ENCODE results near the gene MRC1.

Gene MRC1

DNA sequence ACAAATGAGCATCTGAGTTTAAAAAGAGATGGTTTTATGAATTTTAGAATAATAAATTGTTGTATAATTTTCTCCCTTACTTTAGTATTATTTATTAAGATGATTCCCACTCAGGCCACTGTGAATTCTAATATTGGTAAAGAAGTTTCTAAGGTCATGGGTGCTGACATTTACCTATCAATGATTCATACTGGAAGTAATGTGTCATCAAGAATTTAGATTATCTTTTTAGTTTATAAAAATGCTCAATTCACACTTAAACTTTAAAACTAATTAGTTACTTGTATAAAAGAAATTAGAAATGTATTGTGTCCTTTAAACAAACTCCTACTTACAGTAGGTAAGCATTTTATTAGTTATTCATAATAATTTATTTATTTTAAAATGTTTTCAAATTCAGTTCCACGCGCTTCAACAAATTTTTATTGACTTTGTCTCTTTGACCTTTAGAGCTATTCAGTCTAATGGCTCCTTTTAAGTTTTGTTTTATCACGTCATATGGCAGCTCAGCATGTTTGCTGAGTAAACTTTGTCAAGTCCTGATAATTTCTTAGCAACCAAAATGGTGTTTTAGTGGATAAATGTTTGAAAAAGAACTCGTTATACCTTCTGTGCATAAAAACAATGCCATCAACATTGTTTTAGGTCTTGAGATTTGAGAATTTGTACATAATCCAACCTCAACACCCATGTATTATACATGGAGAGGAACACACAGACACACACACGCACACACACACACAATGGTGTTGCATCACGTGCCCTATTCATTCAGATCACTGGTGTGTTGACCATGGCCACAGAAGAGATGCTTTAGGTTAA is 15.1 kb upstream of the MRC1 start:
- no peaks in the 10 kb centered on the region for H3K9me3 ChIP-seq (ENCODE audit: control insufficient read depth in 1 of 2, low read length in 2 of 2)
- no peaks in the 10 kb centered on the region for H3K27me3 ChIP-seq (ENCODE audit: control insufficient read depth in 1 of 2, insufficient read depth in 2 of 2, low read length in 2 of 2)
- H3K4me1 ChIP-seq (ENCODE audit: control insufficient read depth in 1 of 2, insufficient read depth in 2 of 2, low read length in 2 of 2) = peaks cover 34 to 39% of the 10 kb centered on the region in 2 donors
- H3K9ac ChIP-seq (ENCODE audit: low read depth in 1 of 2, low read length in 2 of 2) = no peak overlapping the region
- no peaks in the 10 kb centered on the region for H3K36me3 ChIP-seq (ENCODE audit: control insufficient read depth in 1 of 2, insufficient read depth in 2 of 2, low read length in 2 of 2)
- H3K4me3 ChIP-seq (ENCODE audit: low read depth in 1 of 2, low read length in 2 of 2) = peak overlapping the region in 1 of 2 donors; percentile 7
- peak overlapping the region; percentile 30 for H3K27ac ChIP-seq (ENCODE audit: low read depth, low read length)

DNA sequence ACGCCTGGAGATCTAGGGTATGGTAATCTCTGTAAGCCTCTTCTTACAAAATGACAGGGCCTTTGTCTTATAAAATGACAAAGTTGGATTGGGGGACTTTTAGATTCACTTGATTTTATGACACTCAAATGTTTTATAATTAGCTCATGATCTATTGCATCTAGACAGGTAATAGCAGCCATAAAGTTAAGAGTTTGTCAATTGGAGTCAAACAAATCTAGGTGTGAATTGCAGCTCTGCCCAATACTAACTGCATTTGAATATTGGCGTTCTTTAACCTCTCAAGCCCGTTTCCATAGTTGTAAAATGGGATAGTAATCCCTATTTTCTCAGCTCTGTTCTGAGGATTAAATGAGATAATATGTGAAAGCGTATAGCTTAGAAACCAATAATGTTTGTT is 14.1 kb upstream of the MRC1 start:
- no peaks in the 10 kb centered on the region for H3K36me3 ChIP-seq (ENCODE audit: control insufficient read depth in 1 of 2, insufficient read depth in 2 of 2, low read length in 2 of 2)
- no peaks in the 10 kb centered on the region for H3K9me3 ChIP-seq (ENCODE audit: control insufficient read depth in 1 of 2, low read length in 2 of 2)
- no peak overlapping the region for H3K27ac ChIP-seq (ENCODE audit: low read depth, low read length)
- no peaks in the 10 kb centered on the region for H3K27me3 ChIP-seq (ENCODE audit: control insufficient read depth in 1 of 2, insufficient read depth in 2 of 2, low read length in 2 of 2)
- H3K4me3 ChIP-seq (ENCODE audit: low read depth in 1 of 2, low read length in 2 of 2) = no peak overlapping the region
- H3K4me1 ChIP-seq (ENCODE audit: control insufficient read depth in 1 of 2, insufficient read depth in 2 of 2, low read length in 2 of 2) = peaks cover 34 to 39% of the 10 kb centered on the region in 2 donors
- no peak overlapping the region for H3K9ac ChIP-seq (ENCODE audit: low read depth in 1 of 2, low read length in 2 of 2)

DNA sequence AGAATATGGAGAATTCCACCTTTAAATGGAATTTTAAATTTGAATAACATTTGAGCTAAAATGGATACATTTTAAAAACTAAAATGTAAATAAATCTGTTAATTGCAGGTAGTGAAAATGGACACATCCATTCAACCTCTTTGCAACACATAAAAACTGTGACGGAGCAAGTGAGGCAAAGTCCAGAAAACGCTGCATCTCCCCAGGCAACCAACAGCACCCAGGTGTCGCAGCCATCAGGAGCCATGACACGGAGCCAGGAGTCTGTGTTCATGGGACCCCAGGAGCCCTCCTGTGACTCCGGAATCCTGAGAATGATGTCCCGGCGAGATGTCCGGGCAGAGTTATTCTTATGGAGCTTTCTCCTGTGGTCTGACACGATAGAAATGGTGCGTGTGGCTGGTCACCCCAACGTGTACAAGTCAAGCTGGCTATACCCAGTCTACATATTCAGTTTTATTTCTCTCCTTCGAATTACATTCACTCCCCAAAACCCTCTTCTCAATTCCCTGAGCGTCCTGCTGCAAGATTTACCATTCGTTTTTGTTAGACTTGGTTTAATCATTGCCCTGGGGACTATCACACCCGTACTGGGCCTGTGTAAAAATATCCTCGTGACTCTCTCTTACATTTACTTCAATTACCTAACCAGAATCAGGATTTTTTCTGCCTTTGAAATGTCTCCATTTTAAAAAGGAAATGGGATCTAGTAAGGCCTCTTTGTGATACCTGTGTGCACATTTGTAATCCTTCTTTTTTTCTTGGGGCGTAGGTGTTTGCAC is 13.1 kb upstream of the MRC1 start:
- H3K9me3 ChIP-seq (ENCODE audit: control insufficient read depth in 1 of 2, low read length in 2 of 2) = no peaks in the 10 kb centered on the region
- no peaks in the 10 kb centered on the region for H3K36me3 ChIP-seq (ENCODE audit: control insufficient read depth in 1 of 2, insufficient read depth in 2 of 2, low read length in 2 of 2)
- H3K27me3 ChIP-seq (ENCODE audit: control insufficient read depth in 1 of 2, insufficient read depth in 2 of 2, low read length in 2 of 2) = no peaks in the 10 kb centered on the region
- no peak overlapping the region for H3K27ac ChIP-seq (ENCODE audit: low read depth, low read length)
- no peak overlapping the region for H3K4me3 ChIP-seq (ENCODE audit: low read depth in 1 of 2, low read length in 2 of 2)
- no peak overlapping the region for H3K9ac ChIP-seq (ENCODE audit: low read depth in 1 of 2, low read length in 2 of 2)
- peaks cover 34 to 39% of the 10 kb centered on the region in 2 donors for H3K4me1 ChIP-seq (ENCODE audit: control insufficient read depth in 1 of 2, insufficient read depth in 2 of 2, low read length in 2 of 2)

DNA sequence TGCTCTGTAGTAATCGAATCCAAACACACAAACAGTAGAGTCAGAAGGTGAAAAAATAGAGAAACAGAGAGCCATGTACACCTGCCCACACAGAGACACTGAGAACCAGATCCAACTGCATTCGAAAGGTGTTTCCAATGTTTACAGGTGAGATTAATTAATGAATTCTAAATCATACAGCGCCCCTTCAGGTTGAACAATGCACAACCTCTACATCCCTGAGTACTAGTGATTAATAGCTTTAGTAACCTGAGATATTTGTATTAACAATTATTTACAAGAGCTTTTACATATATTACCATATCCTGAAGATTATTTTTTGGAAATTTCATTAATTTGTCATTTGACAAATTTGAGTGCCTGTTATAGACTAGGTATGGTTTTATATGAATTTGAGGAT is 7.6 kb upstream of the MRC1 start:
- H3K36me3 ChIP-seq (ENCODE audit: control insufficient read depth in 1 of 2, insufficient read depth in 2 of 2, low read length in 2 of 2) = no peaks in the 10 kb centered on the region
- no peaks in the 10 kb centered on the region for H3K9me3 ChIP-seq (ENCODE audit: control insufficient read depth in 1 of 2, low read length in 2 of 2)
- peaks cover 4% of the 10 kb centered on the region in 2 donors for H3K4me1 ChIP-seq (ENCODE audit: control insufficient read depth in 1 of 2, insufficient read depth in 2 of 2, low read length in 2 of 2)
- no peaks in the 10 kb centered on the region for H3K27me3 ChIP-seq (ENCODE audit: control insufficient read depth in 1 of 2, insufficient read depth in 2 of 2, low read length in 2 of 2)
- no peak overlapping the region for H3K9ac ChIP-seq (ENCODE audit: low read depth in 1 of 2, low read length in 2 of 2)
- no peak overlapping the region for H3K27ac ChIP-seq (ENCODE audit: low read depth, low read length)
- H3K4me3 ChIP-seq (ENCODE audit: low read depth in 1 of 2, low read length in 2 of 2) = no peak overlapping the region

DNA sequence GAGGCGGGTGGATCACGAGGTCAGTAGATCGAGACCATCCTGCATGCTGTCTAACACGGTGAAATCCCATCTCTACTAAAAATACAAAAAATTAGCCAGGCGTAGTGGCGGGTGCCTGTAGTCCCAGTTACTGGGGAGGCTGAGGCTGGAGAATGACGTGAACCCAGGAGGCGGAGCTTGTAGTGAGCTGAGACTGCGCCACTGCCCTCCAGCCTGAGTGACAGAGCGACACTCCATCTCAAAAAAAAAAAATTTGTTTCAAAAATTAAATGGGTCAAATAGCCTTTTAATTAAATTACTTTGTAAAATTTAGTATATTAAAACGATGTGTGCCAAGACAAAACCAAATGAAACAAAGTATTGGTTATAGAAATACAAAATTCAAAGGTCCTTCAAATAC is 6.8 kb upstream of the MRC1 start:
- Histone ChIP-seq H3K9me3 (ENCODE audit: control insufficient read depth in 1 of 2, low read length in 2 of 2) (no peaks in the 10 kb centered on the region), H3K4me3 (ENCODE audit: low read depth in 1 of 2, low read length in 2 of 2) (no peak overlapping the region), H3K9ac (ENCODE audit: low read depth in 1 of 2, low read length in 2 of 2) (no peak overlapping the region), H3K36me3 (ENCODE audit: control insufficient read depth in 1 of 2, insufficient read depth in 2 of 2, low read length in 2 of 2) (no peaks in the 10 kb centered on the region), H3K27ac (ENCODE audit: low read depth, low read length) (no peak overlapping the region), H3K4me1 (ENCODE audit: control insufficient read depth in 1 of 2, insufficient read depth in 2 of 2, low read length in 2 of 2) (no peaks in the 10 kb centered on the region), H3K27me3 (ENCODE audit: control insufficient read depth in 1 of 2, insufficient read depth in 2 of 2, low read length in 2 of 2) (no peaks in the 10 kb centered on the region)

DNA sequence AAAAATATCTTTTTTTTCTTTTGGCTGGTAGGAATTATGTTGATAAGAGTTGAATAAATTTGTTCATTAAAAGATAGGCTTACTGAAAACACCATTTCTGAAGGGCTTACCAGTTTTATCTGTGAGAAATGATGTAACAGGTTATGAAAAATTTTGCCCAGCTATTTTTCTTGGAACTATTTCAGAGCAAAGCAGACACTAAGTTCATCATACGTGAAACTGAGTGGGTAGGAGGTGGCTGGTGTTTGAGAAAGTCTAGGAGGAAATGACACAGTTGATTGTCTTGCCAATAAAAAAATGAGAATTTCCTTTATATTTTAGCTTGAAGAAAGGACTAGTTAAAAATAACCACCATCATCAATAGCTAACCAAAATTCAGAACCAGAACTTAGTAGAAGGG is 6.2 kb upstream of the MRC1 start:
- Histone ChIP-seq H3K4me1 (ENCODE audit: control insufficient read depth in 1 of 2, insufficient read depth in 2 of 2, low read length in 2 of 2) (no peaks in the 10 kb centered on the region), H3K9ac (ENCODE audit: low read depth in 1 of 2, low read length in 2 of 2) (no peak overlapping the region), H3K9me3 (ENCODE audit: control insufficient read depth in 1 of 2, low read length in 2 of 2) (no peaks in the 10 kb centered on the region), H3K27me3 (ENCODE audit: control insufficient read depth in 1 of 2, insufficient read depth in 2 of 2, low read length in 2 of 2) (no peaks in the 10 kb centered on the region), H3K36me3 (ENCODE audit: control insufficient read depth in 1 of 2, insufficient read depth in 2 of 2, low read length in 2 of 2) (no peaks in the 10 kb centered on the region), H3K4me3 (ENCODE audit: low read depth in 1 of 2, low read length in 2 of 2) (no peak overlapping the region), H3K27ac (ENCODE audit: low read depth, low read length) (no peak overlapping the region)

DNA sequence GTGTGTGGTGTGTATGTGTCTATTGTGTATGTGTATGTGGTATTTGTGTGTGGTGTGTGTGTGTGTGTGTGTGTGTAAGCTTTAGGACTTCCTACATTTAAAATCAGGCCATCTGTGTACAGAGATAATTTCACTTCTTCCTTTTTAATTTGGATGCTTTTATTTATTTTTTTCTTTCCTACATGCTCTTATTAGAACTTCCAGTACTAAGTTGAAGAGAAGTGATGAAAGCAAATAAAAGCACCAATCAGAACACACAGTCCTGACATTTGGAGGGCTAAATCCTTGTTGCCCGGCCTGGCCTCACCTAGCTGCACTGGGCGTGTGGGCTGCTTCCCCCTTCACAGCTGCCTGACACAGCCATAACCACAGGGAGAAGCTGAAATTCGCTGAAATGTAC is 3.8 kb upstream of the MRC1 start:
- Histone ChIP-seq H3K4me1 (ENCODE audit: control insufficient read depth in 1 of 2, insufficient read depth in 2 of 2, low read length in 2 of 2) (no peaks in the 10 kb centered on the region), H3K27me3 (ENCODE audit: control insufficient read depth in 1 of 2, insufficient read depth in 2 of 2, low read length in 2 of 2) (no peaks in the 10 kb centered on the region), H3K9ac (ENCODE audit: low read depth in 1 of 2, low read length in 2 of 2) (no peak overlapping the region), H3K9me3 (ENCODE audit: control insufficient read depth in 1 of 2, low read length in 2 of 2) (no peaks in the 10 kb centered on the region), H3K27ac (ENCODE audit: low read depth, low read length) (no peak overlapping the region), H3K36me3 (ENCODE audit: control insufficient read depth in 1 of 2, insufficient read depth in 2 of 2, low read length in 2 of 2) (no peaks in the 10 kb centered on the region), H3K4me3 (ENCODE audit: low read depth in 1 of 2, low read length in 2 of 2) (no peak overlapping the region)

DNA sequence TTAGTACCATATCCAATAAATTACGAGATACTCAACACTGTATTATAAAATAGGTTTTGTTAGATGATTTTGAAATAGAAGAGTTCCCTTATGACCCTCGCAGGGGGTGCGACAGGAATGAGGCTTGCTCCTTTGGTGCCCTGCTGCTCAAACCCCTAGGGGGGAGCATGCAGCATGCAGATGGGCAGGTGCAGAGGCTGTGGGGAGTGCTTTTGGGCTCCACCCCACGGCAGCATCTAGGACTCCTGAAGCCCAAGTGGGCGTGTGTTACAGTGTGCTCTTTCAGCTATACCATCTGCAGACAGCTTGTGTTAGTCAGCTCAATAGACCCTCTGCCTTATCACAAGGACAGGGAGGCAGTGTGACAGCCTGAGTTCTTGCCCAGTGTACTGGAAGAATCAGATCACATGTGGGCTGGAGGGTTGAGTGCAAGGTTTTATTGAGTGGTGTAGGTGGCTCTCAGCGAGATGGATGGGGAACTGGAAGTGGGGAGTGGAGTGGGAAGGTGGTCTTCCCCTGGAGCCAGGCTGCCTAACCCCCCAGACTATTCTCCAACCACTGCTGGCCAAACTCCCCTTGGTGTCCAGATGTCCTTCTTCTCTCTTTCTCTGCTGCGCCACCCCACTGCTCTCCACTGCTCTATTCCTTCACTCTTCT is 3.1 kb upstream of the MRC1 start:
- no peak overlapping the region for H3K27ac ChIP-seq (ENCODE audit: low read depth, low read length)

DNA sequence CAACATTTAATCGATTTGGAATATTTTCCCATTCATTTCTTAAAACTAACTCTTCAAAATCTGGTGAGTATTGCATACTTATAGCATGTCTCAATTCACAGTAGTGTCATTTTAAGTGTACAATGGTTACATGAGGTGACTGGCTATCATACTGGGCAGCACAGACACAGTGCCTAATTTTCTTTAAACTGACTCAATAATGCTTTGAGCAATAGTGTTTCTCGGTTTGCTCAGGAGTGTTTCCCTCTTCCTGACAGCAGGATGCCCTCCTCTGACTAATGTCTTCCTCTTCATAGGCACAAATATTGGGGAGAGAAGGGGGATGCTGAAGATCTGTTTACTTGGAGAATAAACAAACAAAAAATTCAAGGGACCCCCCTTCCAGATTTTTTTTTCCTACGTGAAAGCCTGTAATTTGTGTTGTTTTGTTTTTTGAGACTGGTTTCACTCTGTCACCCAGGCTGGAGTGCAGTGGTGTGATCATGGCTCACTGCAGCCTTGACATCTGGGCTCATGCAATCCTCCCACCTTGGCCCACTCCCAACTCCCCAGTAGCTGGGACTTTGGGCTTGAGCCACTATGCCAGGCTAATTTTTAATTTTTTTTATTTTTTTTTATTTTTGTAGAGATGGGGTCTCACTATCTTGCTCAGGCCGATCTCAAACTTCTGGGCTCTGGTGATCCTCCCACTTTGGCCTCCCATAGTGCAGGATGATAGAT is 2.2 kb downstream of the MRC1 start:
- Histone ChIP-seq H3K36me3 (ENCODE audit: control insufficient read depth in 1 of 2, insufficient read depth in 2 of 2, low read length in 2 of 2) (no peaks in the 10 kb centered on the region), H3K27me3 (ENCODE audit: control insufficient read depth in 1 of 2, insufficient read depth in 2 of 2, low read length in 2 of 2) (no peaks in the 10 kb centered on the region), H3K4me3 (ENCODE audit: low read depth in 1 of 2, low read length in 2 of 2) (peak overlapping the region in 1 of 2 donors; percentile 35), H3K27ac (ENCODE audit: low read depth, low read length) (no peak overlapping the region), H3K4me1 (ENCODE audit: control insufficient read depth in 1 of 2, insufficient read depth in 2 of 2, low read length in 2 of 2) (no peaks in the 10 kb centered on the region), H3K9me3 (ENCODE audit: control insufficient read depth in 1 of 2, low read length in 2 of 2) (no peaks in the 10 kb centered on the region), H3K9ac (ENCODE audit: low read depth in 1 of 2, low read length in 2 of 2) (no peak overlapping the region)

More for the DNA sequence above, 3.1 kb upstream of the MRC1 start:
- no peaks in the 10 kb centered on the region for H3K27me3 ChIP-seq (ENCODE audit: control insufficient read depth in 1 of 2, insufficient read depth in 2 of 2, low read length in 2 of 2)
- no peaks in the 10 kb centered on the region for H3K4me1 ChIP-seq (ENCODE audit: control insufficient read depth in 1 of 2, insufficient read depth in 2 of 2, low read length in 2 of 2)
- H3K9ac ChIP-seq (ENCODE audit: low read depth in 1 of 2, low read length in 2 of 2) = no peak overlapping the region
- H3K36me3 ChIP-seq (ENCODE audit: control insufficient read depth in 1 of 2, insufficient read depth in 2 of 2, low read length in 2 of 2) = no peaks in the 10 kb centered on the region
- no peak overlapping the region for H3K4me3 ChIP-seq (ENCODE audit: low read depth in 1 of 2, low read length in 2 of 2)
- no peaks in the 10 kb centered on the region for H3K9me3 ChIP-seq (ENCODE audit: control insufficient read depth in 1 of 2, low read length in 2 of 2)
